ENCODE results near the gene DOP1B.

The DOP1B gene

GRCh38 chr21:36170823-36171222 is 14.2 kb downstream of the DOP1B start:
- H3K27me3 ChIP-seq (ENCODE audit: low read length), result no peaks in the 10 kb centered on the region
- no peaks in the 10 kb centered on the region for H3K9me2 ChIP-seq (replicated peaks; ENCODE audit: insufficient read depth, low read length)
- no peaks in the 10 kb centered on the region for H3F3A ChIP-seq (ENCODE audit: insufficient read depth)
- TF ChIP-seq, protein P1, sequence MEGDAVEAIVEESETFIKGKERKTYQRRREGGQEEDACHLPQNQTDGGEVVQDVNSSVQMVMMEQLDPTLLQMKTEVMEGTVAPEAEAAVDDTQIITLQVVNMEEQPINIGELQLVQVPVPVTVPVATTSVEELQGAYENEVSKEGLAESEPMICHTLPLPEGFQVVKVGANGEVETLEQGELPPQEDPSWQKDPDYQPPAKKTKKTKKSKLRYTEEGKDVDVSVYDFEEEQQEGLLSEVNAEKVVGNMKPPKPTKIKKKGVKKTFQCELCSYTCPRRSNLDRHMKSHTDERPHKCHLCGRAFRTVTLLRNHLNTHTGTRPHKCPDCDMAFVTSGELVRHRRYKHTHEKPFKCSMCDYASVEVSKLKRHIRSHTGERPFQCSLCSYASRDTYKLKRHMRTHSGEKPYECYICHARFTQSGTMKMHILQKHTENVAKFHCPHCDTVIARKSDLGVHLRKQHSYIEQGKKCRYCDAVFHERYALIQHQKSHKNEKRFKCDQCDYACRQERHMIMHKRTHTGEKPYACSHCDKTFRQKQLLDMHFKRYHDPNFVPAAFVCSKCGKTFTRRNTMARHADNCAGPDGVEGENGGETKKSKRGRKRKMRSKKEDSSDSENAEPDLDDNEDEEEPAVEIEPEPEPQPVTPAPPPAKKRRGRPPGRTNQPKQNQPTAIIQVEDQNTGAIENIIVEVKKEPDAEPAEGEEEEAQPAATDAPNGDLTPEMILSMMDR (IDR thresholded peaks at IDR 0.05; ENCODE audit: insufficient read depth, low read length, poor library complexity, severe bottlenecking), result no peak
- no peak for TF ChIP-seq EZH2phosphoT487 (conservative IDR thresholded peaks at IDR 0.05; ENCODE audit: low read length)
- H3K9me3 ChIP-seq (ENCODE audit: insufficient read depth, low read length), result no peaks in the 10 kb centered on the region
- no peak overlapping the region for H3K27ac ChIP-seq (ENCODE audit: low read depth, low read length)
- no peak overlapping the region for H3K9ac ChIP-seq (ENCODE audit: low read length)
- H3K4me3 ChIP-seq (ENCODE audit: insufficient read depth, low read length, poor library complexity, severe bottlenecking), result no peak overlapping the region
- H3K36me3 ChIP-seq (ENCODE audit: low read length), result no peaks in the 10 kb centered on the region
- no peak overlapping the region for H2AFZ ChIP-seq (ENCODE audit: low read depth, low read length, severe bottlenecking)
- no peak overlapping the region for H3K4me2 ChIP-seq (ENCODE audit: low read depth, low read length, poor library complexity, severe bottlenecking)
- no peaks in the 10 kb centered on the region for H4K20me1 ChIP-seq (ENCODE audit: low read depth, low read length)
- H3K79me2 ChIP-seq (ENCODE audit: insufficient read depth, low read length), result no peaks in the 10 kb centered on the region

DNA sequence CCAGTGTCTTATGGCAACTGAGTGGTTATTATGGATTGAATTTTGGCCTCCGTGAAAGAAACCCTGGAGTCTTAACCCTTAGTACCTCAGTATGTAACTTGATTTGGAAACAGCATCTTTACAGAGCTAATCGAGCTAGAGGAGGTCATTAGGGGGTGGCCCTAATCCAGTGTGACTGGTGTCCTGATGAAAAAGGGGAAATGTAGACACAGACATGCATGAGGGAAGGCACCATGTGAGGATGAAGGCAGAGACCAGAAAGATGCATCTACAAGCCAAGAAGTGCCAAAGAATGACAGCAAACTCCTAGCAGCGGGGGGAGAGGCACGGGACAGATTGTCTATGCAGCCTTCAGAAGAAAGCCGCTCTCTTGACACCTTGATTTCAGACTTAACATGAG is 14.7 kb downstream of the DOP1B start:
- Histone ChIP-seq H4K20me1 (ENCODE audit: low read depth, low read length) (no peaks in the 10 kb centered on the region), H3K79me2 (ENCODE audit: insufficient read depth, low read length) (no peaks in the 10 kb centered on the region), H3K9me2 (replicated peaks; ENCODE audit: insufficient read depth, low read length) (no peaks in the 10 kb centered on the region), H3K4me3 (ENCODE audit: insufficient read depth, low read length, poor library complexity, severe bottlenecking) (no peak overlapping the region), H3K27ac (ENCODE audit: low read depth, low read length) (no peak overlapping the region), H3F3A (ENCODE audit: insufficient read depth) (no peaks in the 10 kb centered on the region), H2AFZ (ENCODE audit: low read depth, low read length, severe bottlenecking) (no peak overlapping the region), H3K27me3 (ENCODE audit: low read length) (no peaks in the 10 kb centered on the region), H3K36me3 (ENCODE audit: low read length) (no peaks in the 10 kb centered on the region), H3K4me2 (ENCODE audit: low read depth, low read length, poor library complexity, severe bottlenecking) (no peak overlapping the region), H3K9me3 (ENCODE audit: insufficient read depth, low read length) (no peaks in the 10 kb centered on the region), H3K9ac (ENCODE audit: low read length) (no peak overlapping the region)
- TF ChIP-seq EZH2phosphoT487 (conservative IDR thresholded peaks at IDR 0.05; ENCODE audit: low read length), result no peak
- TF ChIP-seq, protein P1 (IDR thresholded peaks at IDR 0.05; ENCODE audit: insufficient read depth, low read length, poor library complexity, severe bottlenecking), result no peak

DNA sequence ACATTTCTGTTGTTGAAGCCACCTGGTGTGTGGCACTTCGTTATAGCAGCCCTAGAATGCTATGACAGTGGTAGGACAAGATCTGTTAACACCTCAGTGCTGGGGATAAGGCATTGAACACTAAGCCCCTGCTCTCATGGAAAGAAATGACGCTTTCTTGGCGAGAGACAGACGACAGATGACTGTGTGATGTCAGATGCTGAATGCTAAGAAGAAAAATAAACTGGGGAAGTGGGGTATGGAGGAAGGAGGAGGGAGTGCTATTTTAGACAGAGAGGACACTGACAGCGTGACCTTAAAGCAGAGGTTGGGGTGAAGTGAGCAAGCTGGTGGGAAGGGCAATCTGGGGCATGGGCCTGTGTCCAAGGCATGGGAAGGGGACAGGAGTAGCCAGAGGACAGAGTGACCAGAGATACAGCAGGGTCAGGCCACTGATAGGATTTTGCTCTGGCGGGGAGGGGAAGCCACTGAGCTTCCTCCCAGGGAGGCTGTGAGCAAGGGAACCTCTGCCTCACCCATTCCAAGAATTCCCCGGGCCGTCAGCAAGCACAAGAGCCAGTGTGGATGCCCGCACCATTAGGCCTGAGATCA is 15.2 kb downstream of the DOP1B start:
- H3K27ac ChIP-seq (ENCODE audit: low read depth, low read length), result no peak overlapping the region
- no peaks in the 10 kb centered on the region for H3K9me2 ChIP-seq (replicated peaks; ENCODE audit: insufficient read depth, low read length)
- no peaks in the 10 kb centered on the region for H3F3A ChIP-seq (ENCODE audit: insufficient read depth)
- no peaks in the 10 kb centered on the region for H3K27me3 ChIP-seq (ENCODE audit: low read length)
- no peak overlapping the region for H3K9ac ChIP-seq (ENCODE audit: low read length)
- H3K4me2 ChIP-seq (ENCODE audit: low read depth, low read length, poor library complexity, severe bottlenecking), result no peak overlapping the region
- H4K20me1 ChIP-seq (ENCODE audit: low read depth, low read length), result no peaks in the 10 kb centered on the region
- no peaks in the 10 kb centered on the region for H3K9me3 ChIP-seq (ENCODE audit: insufficient read depth, low read length)
- H2AFZ ChIP-seq (ENCODE audit: low read depth, low read length, severe bottlenecking), result no peak overlapping the region
- no peaks in the 10 kb centered on the region for H3K36me3 ChIP-seq (ENCODE audit: low read length)
- no peaks in the 10 kb centered on the region for H3K79me2 ChIP-seq (ENCODE audit: insufficient read depth, low read length)
- TF ChIP-seq EZH2phosphoT487 (conservative IDR thresholded peaks at IDR 0.05; ENCODE audit: low read length), result no peak
- TF ChIP-seq, protein P1 (IDR thresholded peaks at IDR 0.05; ENCODE audit: insufficient read depth, low read length, poor library complexity, severe bottlenecking), result no peak
- H3K4me3 ChIP-seq (ENCODE audit: insufficient read depth, low read length, poor library complexity, severe bottlenecking), result no peak overlapping the region

All from SU-DHL-6 (cell line).